NCI-H345 (cell line): ENCODE data around the gene CAMK1.

ENCODE experiments used
- DNase-seq: peaks from one replicate; lab custom pipeline; 2025; lab: John Stamatoyannopoulos, UW

The CAMK1 gene

GRCh38 chr3:9710174-9710739 is 59.5 kb downstream of the CAMK1 start:
- DNase-seq = no peak
